K562 (cell line): ENCODE measurements around the gene CDKN1B. TPM values are rescaled to one million over a fixed set of nuclear protein-coding genes. Genes with fewer than 3 reads are reported as not detected.
A peak's percentile ranks its signal among the peaks of the same experiment; 100 is the strongest.

Experiments
- ATAC-seq: fragments of 200-7000 bp; cut with Tn5 transposase; 3 replicates; pipeline ENCODE4 v1.9.1; 2020; ENCODE audit warnings: moderate library complexity
- BruUV-seq: library from RNA; stranded (reverse); fragments of 400-500 nt; replicated peaks from 2 replicates; lab custom pipeline; 2021; lab: Mats Ljungman, UMichigan
- CTCF ChIA-PET: fragments of 300-600 bp; formaldehyde crosslinking; extraction: SDS; loops from one replicate; lab custom pipeline; 2021; ENCODE audit warnings: low intra/inter-chr PET ratio; lab: Yijun Ruan, JAX
- POLR2A ChIA-PET: fragments of 300-600, 350-650 bp; sonication (Branson Sonifier 250); formaldehyde crosslinking; extraction: SDS; loops from one replicate; lab custom pipeline; 2021; ENCODE audit warnings: antibody characterized with exemption, inconsistent platforms; lab: Yijun Ruan, JAX
- DNase-seq, 4 experiments: peaks; one replicate each; pipeline versions ENCODE4 v3.0.0 to v3.0.0-alpha.2; 2011 to 2018; ENCODE audit warnings: low spot score in 3 of 4, mixed read lengths in 3 of 4; ENCODE audit errors: extremely low read depth in 1 of 4
- FAIRE-seq: peaks from 2 replicates; lab custom pipeline; 2011; peaks lifted over from hg19 to GRCh38; lab: Jason Lieb, UNC
- H2AFZ ChIP-seq: 2 replicates; pipeline ENCODE4 v1.6.0; 2011; ENCODE audit warnings: low read depth, low read length, control low read depth, inconsistent platforms
- H3K27ac ChIP-seq: fragments of 200-600 bp; 3 replicates; pipeline ENCODE4 v1.8.0; 2011; ENCODE audit warnings: low read depth, mild to moderate bottlenecking, control low read depth, inconsistent platforms, low read length, moderate library complexity, mixed read lengths; ENCODE audit errors: extremely low read depth
- H3K27me3 ChIP-seq, 2 experiments: fragments of 300-600 bp in 1 of 2; 2 replicates in 1 of 2; 3 replicates in 1 of 2; pipeline versions ENCODE4 v1.6.0 to v1.8.0; 2011; ENCODE audit warnings: inconsistent platforms in 2 of 2, low read length in 2 of 2, mild to moderate bottlenecking in 1 of 2, mixed read lengths in 1 of 2, moderate library complexity in 1 of 2; ENCODE audit not compliant: control insufficient read depth in 2 of 2, insufficient read depth in 2 of 2
- H3K36me3 ChIP-seq: fragments of 300-600 bp; 3 replicates; pipeline ENCODE4 v1.8.0; 2011; ENCODE audit warnings: mild to moderate bottlenecking, low read length, inconsistent platforms; ENCODE audit not compliant: control insufficient read depth, insufficient read depth
- H3K4me1 ChIP-seq, 2 experiments: fragments of 200-600 bp in 1 of 2; replicated peaks in 1 of 2; 2 replicates in 1 of 2; 3 replicates in 1 of 2; pipeline versions ENCODE4 v1.5.1 to v1.8.0; 2011; ENCODE audit warnings: inconsistent platforms in 2 of 2, low read length in 2 of 2, mild to moderate bottlenecking in 1 of 2, mixed read lengths in 1 of 2, moderate library complexity in 1 of 2; ENCODE audit not compliant: control insufficient read depth in 2 of 2, insufficient read depth in 2 of 2
- H3K4me2 ChIP-seq: 2 replicates; pipeline ENCODE4 v1.6.1; 2011; ENCODE audit warnings: low read length, control low read depth, inconsistent platforms, mixed read lengths; ENCODE audit not compliant: insufficient read depth
- H3K4me3 ChIP-seq: fragments of 200-600 bp; sonication (generic), shearing (Covaris generic); 2 replicates; pipeline ENCODE4 v1.5.1; 2016; ENCODE audit warnings: control low read depth, inconsistent platforms
- H3K79me2 ChIP-seq: fragments of 200-600 bp; 3 replicates; pipeline ENCODE4 v1.8.0; 2011; ENCODE audit warnings: low read length, inconsistent platforms; ENCODE audit not compliant: control insufficient read depth, insufficient read depth
- H3K9ac ChIP-seq, 2 experiments: 2 replicates each; pipeline versions ENCODE4 v1.6.0 to v1.6.1; 2011; ENCODE audit warnings: low read depth in 2 of 2, low read length in 2 of 2, control low read depth in 1 of 2, inconsistent platforms in 1 of 2, mild to moderate bottlenecking in 1 of 2, mixed read lengths in 1 of 2; ENCODE audit not compliant: insufficient read depth in 1 of 2
- H3K9me1 ChIP-seq: one replicate; pipeline ENCODE4 v1.6.0; 2011; ENCODE audit warnings: inconsistent platforms, mild to moderate bottlenecking, low read length, moderate library complexity; ENCODE audit not compliant: control insufficient read depth, insufficient read depth
- H3K9me3 ChIP-seq: replicated peaks from 2 replicates; pipeline ENCODE4 v1.5.1; 2011; ENCODE audit warnings: low read depth, low read length, inconsistent platforms; ENCODE audit not compliant: control insufficient read depth, insufficient read depth
- H4K20me1 ChIP-seq: replicated peaks from 2 replicates; pipeline ENCODE4 v1.6.1; 2011; ENCODE audit warnings: low read length, inconsistent platforms, mixed read lengths; ENCODE audit not compliant: control insufficient read depth, insufficient read depth
- ADNP ChIP-seq: fragments of 200-800 bp; sonication (Bioruptor generic); IDR thresholded peaks from 2 replicates; pipeline ENCODE4 v1.6.1; 2016; ENCODE audit warnings: missing genetic modification characterization, missing compliant biosample characterization
- CAMTA2 ChIP-seq: fragments of 250-450 bp; sonication (Bioruptor Pico); conservative IDR thresholded peaks from 2 replicates; pipeline ENCODE4 v1.5.1; 2022
- CHD2 ChIP-seq: IDR thresholded peaks from 2 replicates; pipeline ENCODE4 v1.6.1; 2011; ENCODE audit warnings: low read depth, low read length
- ELF2 ChIP-seq: fragments of 250-450 bp; sonication (Bioruptor Pico); IDR thresholded peaks from 2 replicates; pipeline ENCODE4 v1.5.0; 2021; ENCODE audit warnings: mild to moderate bottlenecking
- ESRRA ChIP-seq: fragments of 450-650 bp; IDR thresholded peaks from 2 replicates; pipeline ENCODE4 v1.6.1; 2014; ENCODE audit warnings: low read depth, mild to moderate bottlenecking, moderate library complexity, borderline replicate concordance
- GATAD2A ChIP-seq: fragments of 450-650 bp; IDR thresholded peaks from 2 replicates; pipeline ENCODE4 v1.6.1; 2017
- HSF4 ChIP-seq: fragments of 250-450 bp; sonication (Bioruptor Pico); IDR thresholded peaks from 2 replicates; pipeline ENCODE4 v2.1.2; 2022; ENCODE audit warnings: mild to moderate bottlenecking, moderate library complexity, borderline replicate concordance
- NFE2L1 ChIP-seq: fragments of 450-650 bp; IDR thresholded peaks from 2 replicates; pipeline ENCODE4 v1.6.1; 2016; ENCODE audit warnings: missing genetic modification characterization, low read depth, mild to moderate bottlenecking, missing compliant biosample characterization, moderate library complexity, borderline replicate concordance
- POLR3G ChIP-seq: IDR thresholded peaks from 2 replicates; pipeline ENCODE4 v1.6.1; 2011; ENCODE audit not compliant: insufficient read length, insufficient replicate concordance; ENCODE audit errors: extremely low read depth
- TAF7 ChIP-seq: fragments of 450-650 bp; IDR thresholded peaks from 2 replicates; pipeline ENCODE4 v1.6.1; 2016; ENCODE audit warnings: missing genetic modification characterization, missing compliant biosample characterization
- ZBTB17 ChIP-seq: fragments of 450-650 bp; formaldehyde crosslinking; IDR thresholded peaks from 2 replicates; pipeline ENCODE4 v1.4.0; 2020; ENCODE audit warnings: mild to moderate bottlenecking
- ZFX ChIP-seq: sonication (generic); formaldehyde crosslinking; IDR thresholded peaks from 2 replicates; pipeline ENCODE4 v1.8.0; 2022; ENCODE audit warnings: mild to moderate bottlenecking, missing genetic modification reagents, moderate library complexity
- ZNF551 ChIP-seq: fragments of 250-450 bp; sonication (Bioruptor Pico); IDR thresholded peaks from 2 replicates; pipeline ENCODE4 v1.5.0; 2021; ENCODE audit warnings: mild to moderate bottlenecking, moderate library complexity
- ZNF561 ChIP-seq: fragments of 450-650 bp; formaldehyde crosslinking; conservative IDR thresholded peaks from 2 replicates; pipeline ENCODE4 v1.4.0; 2020; ENCODE audit warnings: mild to moderate bottlenecking, moderate library complexity
- ZNF764 ChIP-seq: fragments of 250-450 bp; sonication (Bioruptor Pico); IDR thresholded peaks from 2 replicates; pipeline ENCODE4 v1.4.0; 2020; ENCODE audit warnings: low read depth, mild to moderate bottlenecking, moderate library complexity
- ZNF766 ChIP-seq: fragments of 200-800 bp; sonication (Bioruptor generic); conservative IDR thresholded peaks from 2 replicates; pipeline ENCODE4 v1.6.1; 2016; ENCODE audit warnings: missing genetic modification characterization, missing compliant biosample characterization
- WGBS: fragments of 100-300 bp; shearing (Covaris generic); methylation state at CpG from one replicate; pipeline ENCODE4 v1.1.6; 2016; ENCODE audit warnings: low coverage, mixed read lengths; ENCODE audit not compliant: insufficient coverage; ENCODE audit errors: missing lambda C conversion rate; 5-methylcytosine and 5-hydroxymethylcytosine counted together
- in situ Hi-C: fragments of 300-500 bp; cut with MboI; formaldehyde crosslinking; loops from 4 replicates; pipeline ENCODE4 v1.15.0; 2018; ENCODE audit warnings: inconsistent platforms, mixed read lengths
- intact Hi-C: fragments of 100-400 bp; cut with micrococcal nuclease; formaldehyde crosslinking; loops from 2 replicates; pipeline ENCODE4 v1.14.2; 2022
- polyA plus RNA-seq, 8 experiments: library from polyadenylated mRNA; depleted of rRNA in 4 of 8; stranded (reverse) in 5 of 8; unstranded in 3 of 8; fragments of >200 nt; fragmentation: Nextera tagmentation in 2 of 8; fragmentation: Illumina TruSeq in 1 of 8; extraction: Ambion mirVana in 2 of 8; extraction: Trizol in 1 of 8; gene quantifications; 2 replicates each; pipeline versions ENCODE4 v1.2.1 to v1.2.3, GENCODE V29; 2011 to 2014; ENCODE audit warnings: inconsistent platforms in 1 of 8, missing spikeins in 1 of 8
- total RNA-seq, 7 experiments: library from RNA; depleted of rRNA in 6 of 7; stranded (reverse); fragments of >200 nt in 6 of 7; fragmentation: Illumina TruSeq in 2 of 7; extraction: Trizol in 2 of 7; gene quantifications; 2 replicates each; pipeline versions ENCODE4 v1.2.1 to v1.2.3, GENCODE V29; 2011 to 2021; ENCODE audit warnings: low replicate concordance in 1 of 7
- TF ChIP-seq, protein P1 (sequence below): sonication (generic); formaldehyde crosslinking; IDR thresholded peaks from 2 replicates; pipeline ENCODE4 v1.8.0; 2022; ENCODE audit warnings: mild to moderate bottlenecking, missing genetic modification reagents
- TF ChIP-seq, protein P2 (sequence below): sonication (generic); formaldehyde crosslinking; IDR thresholded peaks from 2 replicates; pipeline ENCODE4 v1.8.0; 2022; ENCODE audit warnings: mild to moderate bottlenecking, low read depth, missing genetic modification reagents
- TF ChIP-seq, protein P3 (sequence below): fragments of 250-450 bp; sonication (Bioruptor Pico); IDR thresholded peaks from 2 replicates; pipeline ENCODE4 v1.9.0; 2021; ENCODE audit warnings: mild to moderate bottlenecking

CDKN1B gene
- total and polyA plus RNA-seq, 9 of the 15 experiments (the other 6 are each of a cell fraction or from before 2014, with no cell fraction given) = 2.6 to 35.2 (median 15.5) TPM

DNA sequence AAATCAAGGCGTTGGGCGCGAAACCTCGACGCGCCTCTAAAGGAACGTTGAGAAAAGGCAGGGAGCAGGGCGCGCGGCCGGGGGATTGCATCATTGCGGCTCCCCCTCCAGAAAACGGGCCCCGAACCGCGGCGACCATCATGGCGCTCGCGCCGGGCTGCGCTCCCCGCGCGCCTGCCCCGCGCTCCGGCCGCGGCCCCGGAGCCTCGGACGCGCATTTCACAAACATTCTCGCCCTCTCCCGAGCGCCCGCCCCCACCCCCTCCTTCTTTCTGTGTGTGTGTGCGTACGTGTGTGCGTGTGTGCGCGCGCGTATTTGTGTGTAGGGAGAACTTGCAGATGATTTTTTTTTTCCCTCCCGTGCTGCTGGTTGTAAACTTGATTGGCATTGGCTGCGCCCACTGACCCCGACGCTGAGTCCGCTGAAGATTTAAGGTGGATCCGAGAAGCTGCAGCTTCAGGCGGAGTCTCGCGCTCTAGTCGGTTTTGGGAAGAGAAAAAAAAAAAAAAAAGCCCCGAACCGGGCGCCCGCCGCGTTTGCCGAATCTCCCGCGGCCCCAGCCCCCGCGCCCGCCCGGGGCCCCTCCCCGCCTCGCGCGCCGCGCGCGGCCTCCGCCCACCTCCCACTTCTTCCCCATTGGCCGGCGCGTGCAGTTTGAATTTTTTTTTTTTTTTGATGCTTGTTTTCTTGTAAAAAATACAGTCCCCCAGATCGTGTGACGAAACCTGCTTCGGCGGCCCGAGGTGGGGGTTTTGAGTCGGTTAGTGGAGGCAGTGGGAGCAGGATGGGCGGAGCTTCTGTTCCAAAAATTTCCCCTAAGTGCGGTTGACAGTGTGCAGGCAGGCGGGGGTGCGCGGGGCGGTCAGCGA lies 8.2 kb downstream of the CDKN1B start:
- no peaks in the 10 kb centered on the region for H3K27me3 ChIP-seq
- peaks cover 85% of the 10 kb centered on the region for H3K79me2 ChIP-seq
- no peaks in the 10 kb centered on the region for H3K9me1 ChIP-seq
- H3K9ac ChIP-seq = peak overlapping the region; percentile 94 to 98
- no TSS peak for BruUV-seq
- CTCF ChIA-PET = interaction anchor here (0.6 kb wide), 1 partner anchor 9 kb away, joined by 3 read pairs; no protein-coding TSS in a partner anchor
- peaks cover 20% of the 10 kb centered on the region for H3K36me3 ChIP-seq
- H3K4me3 ChIP-seq = peak overlapping the region; percentile 57
- peak; percentile 68 for ATAC-seq
- intact Hi-C loops = loop anchor here (1.0 to 5.0 kb wide), 2 partner anchors 8 to 62 kb away; partner anchors contain the start of genes APOLD1 and CDKN1B
- H3K4me2 ChIP-seq = peak overlapping the region; percentile 89; the same call in 1 of the 2 replicates
- no peak overlapping the region for H2AFZ ChIP-seq
- peaks cover 11 to 18% of the 10 kb centered on the region in 2 experiments; a peak in 2 of 5 replicates for H3K4me1 ChIP-seq
- peak overlapping the region; percentile 97 for H3K27ac ChIP-seq
- peak; percentile 71 to 92 (median 82) for DNase-seq
- WGBS = 0% methylated on average over 45 of the region's 93 CpGs
- in situ Hi-C loops = no loop called here
- POLR2A ChIA-PET = interaction anchor here (0.7 to 1.6 kb wide), 6 partner anchors 9 to 1024 kb away, joined by 3 to 4 read pairs (median 3); partner anchors contain the start of gene MANSC1
- H3K9me3 ChIP-seq = no peaks in the 10 kb centered on the region
- peak; percentile 75 for FAIRE-seq
- H4K20me1 ChIP-seq = no peaks in the 10 kb centered on the region
- TF ChIP-seq ZNF764 (CRISPR knock-in tag) (no peak), ELF2 (no peak), ZNF766 (no peak), ESRRA (no peak), CHD2 (no peak), ZBTB17 (CRISPR knock-in tag) (no peak), ADNP (tag) (no peak), ZFX (peak; percentile 5; the same call in 1 of the 2 replicates), CAMTA2 (no peak), TAF7 (tag) (no peak), NFE2L1 (no peak), GATAD2A (no peak), HSF4 (CRISPR knock-in tag) (no peak), ZNF551 (CRISPR knock-in tag) (no peak), ZNF561 (CRISPR knock-in tag) (no peak), POLR3G (no peak)
- TF ChIP-seq, protein P1, sequence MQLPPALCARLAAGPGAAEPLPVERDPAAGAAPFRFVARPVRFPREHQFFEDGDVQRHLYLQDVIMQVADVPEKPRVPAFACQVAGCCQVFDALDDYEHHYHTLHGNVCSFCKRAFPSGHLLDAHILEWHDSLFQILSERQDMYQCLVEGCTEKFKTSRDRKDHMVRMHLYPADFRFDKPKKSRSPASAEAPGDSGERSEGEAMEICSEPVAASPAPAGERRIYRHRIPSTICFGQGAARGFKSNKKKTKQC (CRISPR knock-in tag) = no peak
- TF ChIP-seq, protein P2, sequence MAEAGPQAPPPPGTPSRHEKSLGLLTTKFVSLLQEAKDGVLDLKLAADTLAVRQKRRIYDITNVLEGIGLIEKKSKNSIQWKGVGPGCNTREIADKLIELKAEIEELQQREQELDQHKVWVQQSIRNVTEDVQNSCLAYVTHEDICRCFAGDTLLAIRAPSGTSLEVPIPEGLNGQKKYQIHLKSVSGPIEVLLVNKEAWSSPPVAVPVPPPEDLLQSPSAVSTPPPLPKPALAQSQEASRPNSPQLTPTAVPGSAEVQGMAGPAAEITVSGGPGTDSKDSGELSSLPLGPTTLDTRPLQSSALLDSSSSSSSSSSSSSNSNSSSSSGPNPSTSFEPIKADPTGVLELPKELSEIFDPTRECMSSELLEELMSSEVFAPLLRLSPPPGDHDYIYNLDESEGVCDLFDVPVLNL (CRISPR knock-in tag) = no peak
- TF ChIP-seq, protein P3, sequence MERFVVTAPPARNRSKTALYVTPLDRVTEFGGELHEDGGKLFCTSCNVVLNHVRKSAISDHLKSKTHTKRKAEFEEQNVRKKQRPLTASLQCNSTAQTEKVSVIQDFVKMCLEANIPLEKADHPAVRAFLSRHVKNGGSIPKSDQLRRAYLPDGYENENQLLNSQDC (CRISPR knock-in tag) = no peak
